HUES6 (cell line): ENCODE data around the gene LIPH.

ENCODE experiments used
- H3K27ac ChIP-seq: 2 replicates; pipeline ENCODE4 v1.7.0; 2013; ENCODE audit warnings: low read depth, mild to moderate bottlenecking, low read length, inconsistent platforms
- H3K27me3 ChIP-seq: 2 replicates; pipeline ENCODE4 v1.6.1; 2013; ENCODE audit warnings: low read length; ENCODE audit not compliant: control insufficient read depth, insufficient read depth
- H3K36me3 ChIP-seq: 2 replicates; pipeline ENCODE4 v1.6.1; 2013; ENCODE audit warnings: low read length; ENCODE audit not compliant: control insufficient read depth, insufficient read depth
- H3K4me1 ChIP-seq: 2 replicates; pipeline ENCODE4 v1.6.1; 2013; ENCODE audit warnings: low read length; ENCODE audit not compliant: control insufficient read depth, insufficient read depth
- H3K4me3 ChIP-seq: 2 replicates; pipeline ENCODE4 v1.5.1; 2013; ENCODE audit warnings: low read depth, low read length
- H3K9ac ChIP-seq: one replicate; pipeline ENCODE4 v1.6.1; 2013; ENCODE audit warnings: mild to moderate bottlenecking, low read length
- H3K9me3 ChIP-seq: 2 replicates; pipeline ENCODE4 v1.6.1; 2013; ENCODE audit warnings: low read depth, low read length; ENCODE audit not compliant: control insufficient read depth, insufficient read depth

Gene LIPH

DNA sequence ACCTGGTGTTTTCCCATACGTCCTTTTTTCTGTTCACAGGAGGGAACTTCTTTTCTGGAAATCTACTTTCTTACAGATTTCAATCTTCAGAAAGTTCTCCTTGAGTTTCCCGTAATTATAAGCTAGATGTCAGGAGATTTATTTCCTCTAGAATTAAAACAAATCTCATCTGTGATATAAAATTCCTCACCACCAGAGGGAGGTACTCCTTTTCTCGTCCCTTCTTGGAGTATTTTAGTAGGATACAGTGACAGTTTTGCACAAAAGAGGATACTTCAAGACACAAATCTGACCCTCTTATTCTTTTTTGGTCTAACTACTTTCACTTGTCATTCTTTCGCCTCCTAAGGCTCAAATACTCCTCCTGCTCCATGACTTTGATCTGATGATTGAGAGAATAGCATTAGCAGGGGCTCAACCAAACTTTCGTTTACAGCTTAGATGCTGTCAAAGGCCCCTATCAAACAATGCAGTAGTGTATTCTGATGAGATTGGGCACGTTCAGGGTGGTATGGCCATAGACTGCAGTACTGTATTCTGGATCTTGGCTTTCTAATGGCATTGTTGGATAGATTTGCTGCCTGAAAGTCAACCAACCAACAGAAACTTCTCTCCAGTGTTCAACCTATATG, 91.6 kb downstream of the LIPH start:
- Histone ChIP-seq H3K27me3 (no peaks in the 10 kb centered on the region), H3K9me3 (no peaks in the 10 kb centered on the region), H3K36me3 (no peaks in the 10 kb centered on the region), H3K4me1 (no peaks in the 10 kb centered on the region), H3K27ac (no peak overlapping the region), H3K4me3 (no peak overlapping the region), H3K9ac (no peak overlapping the region)

DNA sequence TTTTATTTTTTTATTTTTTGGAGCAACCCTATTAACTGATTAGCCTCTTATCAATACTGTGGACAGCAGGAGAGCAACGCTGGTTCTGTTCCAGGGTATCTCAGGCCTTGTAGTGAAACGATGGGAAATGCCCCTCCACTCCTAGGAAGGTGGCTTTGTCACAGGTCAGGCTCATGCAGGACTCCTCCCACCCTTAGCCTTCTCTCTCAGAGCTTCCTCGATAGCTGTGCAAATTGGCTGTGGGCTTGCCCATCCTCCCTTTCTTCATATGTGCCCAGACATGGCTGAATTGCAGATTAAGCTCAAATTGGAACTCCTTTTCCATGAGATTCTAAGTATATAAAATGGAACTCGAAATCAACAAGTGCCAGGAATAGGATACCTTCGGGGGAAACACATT, 92.1 kb downstream of the LIPH start:
- Histone ChIP-seq H3K4me1 (no peaks in the 10 kb centered on the region), H3K36me3 (no peaks in the 10 kb centered on the region), H3K27ac (no peak overlapping the region), H3K4me3 (no peak overlapping the region), H3K9ac (no peak overlapping the region), H3K9me3 (no peaks in the 10 kb centered on the region), H3K27me3 (no peaks in the 10 kb centered on the region)

DNA sequence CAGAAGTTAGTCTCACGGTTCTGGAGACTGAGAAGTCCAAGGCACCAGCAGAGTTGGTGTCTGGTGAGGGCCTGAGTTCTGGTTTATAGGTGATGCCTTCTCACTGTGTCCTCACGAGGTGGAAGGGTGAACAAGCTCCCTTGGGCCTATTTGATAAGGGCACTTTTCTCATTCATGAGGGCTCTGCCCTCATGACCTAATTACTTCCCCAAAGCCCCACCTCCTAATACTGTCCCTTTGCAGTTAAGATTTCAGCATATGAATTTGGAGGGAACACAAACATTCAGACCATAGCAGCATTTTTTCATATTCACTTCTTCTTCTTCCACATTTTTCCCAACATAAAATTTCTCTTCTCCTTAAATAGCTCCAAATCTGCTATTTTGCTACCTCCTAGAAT, 95.0 kb downstream of the LIPH start:
- no peak overlapping the region for H3K4me3 ChIP-seq
- no peaks in the 10 kb centered on the region for H3K9me3 ChIP-seq
- no peaks in the 10 kb centered on the region for H3K27me3 ChIP-seq
- no peaks in the 10 kb centered on the region for H3K36me3 ChIP-seq
- H3K9ac ChIP-seq = no peak overlapping the region
- no peak overlapping the region for H3K27ac ChIP-seq
- no peaks in the 10 kb centered on the region for H3K4me1 ChIP-seq
